Measurements from ENCODE around the gene OR9G1. TPM values are rescaled to one million over a fixed set of nuclear protein-coding genes. Genes with fewer than 3 reads are reported as not detected.
"Not testable (repeated sequence)": the region's sequence is repeated elsewhere in the genome, so short reads cannot be mapped to it uniquely, and the experiment has no call there.

Gene OR9G1
- total RNA-seq, result not detected
- long read RNA-seq, result 0 reads

- Histone ChIP-seq H3K27ac (no peak within 1 kb of the TSS), H3K9me3 (no peaks in the 10 kb centered on the region), H3K27me3 (ENCODE audit: low read depth) (no peaks in the 10 kb centered on the region), H3K4me3 (no peak within 1 kb of the TSS), H3K4me1 (no peaks in the 10 kb centered on the region), H3K36me3 (no peaks in the 10 kb centered on the region)
- intact Hi-C loops (cut with DNase I), result no loop called here
- ATAC-seq (no peak), DNase-seq (no peak)
- no peak for TF ChIP-seq CTCF (IDR thresholded peaks at IDR 0.05)
Measured at GRCh38 chr11:56698795-56699194, at the start of gene OR9G1. TSS of gene OR9G1 (plus strand) at chr11:56699095. CDS start at chr11:56700388, 1,293 bp downstream.

- no peak for ATAC-seq
- intact Hi-C loops (cut with DNase I), result no loop called here
Measured at GRCh38 chr11:56659755-56660154, 39.1 kb upstream of the OR9G1 start.

GRCh38 chr11:56663386-56663785 is 35.5 kb upstream of the OR9G1 start, which contains the start of gene OR5AR1:
TSS of gene OR5AR1 (plus strand) at chr11:56663686. CDS start at chr11:56663686, 0 bp downstream.
- H3K4me3 ChIP-seq, result no peak within 1 kb of the TSS
- H3K9me3 ChIP-seq, result no peaks in the 10 kb centered on the region
- H3K27ac ChIP-seq, result no peak within 1 kb of the TSS
- no peak for TF ChIP-seq CTCF (IDR thresholded peaks at IDR 0.05)
- H3K36me3 ChIP-seq, result no peaks in the 10 kb centered on the region
- intact Hi-C loops (cut with DNase I), result no loop called here
- DNase-seq (no peak), ATAC-seq (no peak)
- no peaks in the 10 kb centered on the region for H3K4me1 ChIP-seq
- no peaks in the 10 kb centered on the region for H3K27me3 ChIP-seq (ENCODE audit: low read depth)

More at GRCh38 chr11:56659755-56660154, 39.1 kb upstream of the OR9G1 start:
- no peak overlapping the region for H3K27ac ChIP-seq
- H3K9me3 ChIP-seq, result no peaks in the 10 kb centered on the region
- H3K36me3 ChIP-seq, result no peaks in the 10 kb centered on the region
- no peak for DNase-seq
- TF ChIP-seq CTCF (IDR thresholded peaks at IDR 0.05), result no peak
- H3K27me3 ChIP-seq (ENCODE audit: low read depth), result no peaks in the 10 kb centered on the region
- H3K4me3 ChIP-seq, result no peak overlapping the region
- H3K4me1 ChIP-seq, result no peaks in the 10 kb centered on the region

GRCh38 chr11:56670984-56671383 is 27.9 kb upstream of the OR9G1 start:
- Histone ChIP-seq H3K4me1 (no peaks in the 10 kb centered on the region), H3K36me3 (no peaks in the 10 kb centered on the region), H3K27ac (no peak overlapping the region), H3K4me3 (no peak overlapping the region), H3K9me3 (no peaks in the 10 kb centered on the region), H3K27me3 (ENCODE audit: low read depth) (no peaks in the 10 kb centered on the region)
- DNase-seq, result no peak
- intact Hi-C loops (cut with DNase I), result no loop called here
- no peak for TF ChIP-seq CTCF (IDR thresholded peaks at IDR 0.05)
- ATAC-seq, result no peak

- DNase-seq (no peak), ATAC-seq (no peak)
- intact Hi-C loops (cut with DNase I), result no loop called here
- no peaks in the 10 kb centered on the region for H3K9me3 ChIP-seq
- H3K27ac ChIP-seq, result no peak overlapping the region
- no peak overlapping the region for H3K4me3 ChIP-seq
- no peaks in the 10 kb centered on the region for H3K27me3 ChIP-seq (ENCODE audit: low read depth)
- no peak for TF ChIP-seq CTCF (IDR thresholded peaks at IDR 0.05)
- no peaks in the 10 kb centered on the region for H3K4me1 ChIP-seq
- no peaks in the 10 kb centered on the region for H3K36me3 ChIP-seq
Measured at GRCh38 chr11:56688554-56689100, 10.3 kb upstream of the OR9G1 start.

GRCh38 chr11:56691179-56691578 is 7.7 kb upstream of the OR9G1 start:
- H3K9me3 ChIP-seq; H3K36me3 ChIP-seq; intact Hi-C loops (cut with DNase I); DNase-seq; ATAC-seq; H3K4me1 ChIP-seq; H3K27ac ChIP-seq; H3K4me3 ChIP-seq; H3K27me3 ChIP-seq (ENCODE audit: low read depth): not testable (repeated sequence)

Measured in lower lobe of right lung (tissue), 2 donors.